ENCODE data around the gene FASTKD2.
"Not testable (repeated sequence)": the region's sequence is repeated elsewhere in the genome, so short reads cannot be mapped to it uniquely, and the experiment has no call there.

The FASTKD2 gene

GRCh38 chr2:206798000-206798399 is 32.6 kb downstream of the FASTKD2 start:
- peaks cover 8% of the 10 kb centered on the region for H3K4me1 ChIP-seq (ENCODE audit: insufficient read depth, low read length)
- no peak overlapping the region for H3K9ac ChIP-seq (ENCODE audit: low read length)
- H3K27me3 ChIP-seq (ENCODE audit: control insufficient read depth in 1 of 2, insufficient read depth in 2 of 2, low read length in 2 of 2): no peaks in the 10 kb centered on the region
- no peaks in the 10 kb centered on the region for H3K9me3 ChIP-seq (ENCODE audit: low read length)
- no peak overlapping the region for H3K4me3 ChIP-seq (ENCODE audit: low read depth in 1 of 2, low read length in 2 of 2)
- H3K27ac ChIP-seq (ENCODE audit: low read depth, low read length): no peak overlapping the region
- H3K36me3 ChIP-seq (ENCODE audit: insufficient read depth, low read length): peaks cover 5% of the 10 kb centered on the region

- H3K9ac ChIP-seq (ENCODE audit: low read length): no peak overlapping the region
- no peaks in the 10 kb centered on the region for H3K27me3 ChIP-seq (ENCODE audit: control insufficient read depth in 1 of 2, insufficient read depth in 2 of 2, low read length in 2 of 2)
- peaks cover 8% of the 10 kb centered on the region for H3K4me1 ChIP-seq (ENCODE audit: insufficient read depth, low read length)
- no peak overlapping the region for H3K27ac ChIP-seq (ENCODE audit: low read depth, low read length)
- H3K36me3 ChIP-seq (ENCODE audit: insufficient read depth, low read length): peaks cover 5% of the 10 kb centered on the region
- H3K9me3 ChIP-seq (ENCODE audit: low read length): no peaks in the 10 kb centered on the region
- H3K4me3 ChIP-seq (ENCODE audit: low read depth in 1 of 2, low read length in 2 of 2): no peak overlapping the region
Measured at GRCh38 chr2:206799083-206799482, 33.7 kb downstream of the FASTKD2 start.

GRCh38 chr2:206800506-206801417 is 35.4 kb downstream of the FASTKD2 start:
- Histone ChIP-seq H3K9ac (ENCODE audit: low read length) (no peak overlapping the region), H3K4me3 (ENCODE audit: low read depth in 1 of 2, low read length in 2 of 2) (peak overlapping the region in 1 of 2 donors; percentile 10), H3K36me3 (ENCODE audit: insufficient read depth, low read length) (peaks cover under 1% of the 10 kb centered on the region), H3K27ac (ENCODE audit: low read depth, low read length) (no peak overlapping the region), H3K27me3 (ENCODE audit: control insufficient read depth in 1 of 2, insufficient read depth in 2 of 2, low read length in 2 of 2) (no peaks in the 10 kb centered on the region), H3K4me1 (ENCODE audit: insufficient read depth, low read length) (peaks cover 8% of the 10 kb centered on the region), H3K9me3 (ENCODE audit: low read length) (no peaks in the 10 kb centered on the region)

GRCh38 chr2:206801418-206802189 is 36.2 kb downstream of the FASTKD2 start:
- H3K36me3 ChIP-seq (ENCODE audit: insufficient read depth, low read length): no peaks in the 10 kb centered on the region
- H3K9ac ChIP-seq (ENCODE audit: low read length): no peak overlapping the region
- H3K4me3 ChIP-seq (ENCODE audit: low read depth in 1 of 2, low read length in 2 of 2): no peak overlapping the region
- no peaks in the 10 kb centered on the region for H3K9me3 ChIP-seq (ENCODE audit: low read length)
- peaks cover 8% of the 10 kb centered on the region for H3K4me1 ChIP-seq (ENCODE audit: insufficient read depth, low read length)
- no peak overlapping the region for H3K27ac ChIP-seq (ENCODE audit: low read depth, low read length)
- H3K27me3 ChIP-seq (ENCODE audit: control insufficient read depth in 1 of 2, insufficient read depth in 2 of 2, low read length in 2 of 2): no peaks in the 10 kb centered on the region

GRCh38 chr2:206802654-206803514 is 37.5 kb downstream of the FASTKD2 start:
- no peak overlapping the region for H3K27ac ChIP-seq (ENCODE audit: low read depth, low read length)
- no peaks in the 10 kb centered on the region for H3K36me3 ChIP-seq (ENCODE audit: insufficient read depth, low read length)
- no peak overlapping the region for H3K4me3 ChIP-seq (ENCODE audit: low read depth in 1 of 2, low read length in 2 of 2)
- H3K9me3 ChIP-seq (ENCODE audit: low read length): no peaks in the 10 kb centered on the region
- H3K4me1 ChIP-seq (ENCODE audit: insufficient read depth, low read length): peaks cover 8% of the 10 kb centered on the region
- no peak overlapping the region for H3K9ac ChIP-seq (ENCODE audit: low read length)
- no peaks in the 10 kb centered on the region for H3K27me3 ChIP-seq (ENCODE audit: control insufficient read depth in 1 of 2, insufficient read depth in 2 of 2, low read length in 2 of 2)

- Histone ChIP-seq H3K9me3 (ENCODE audit: low read length) (no peaks in the 10 kb centered on the region), H3K4me3 (ENCODE audit: low read depth in 1 of 2, low read length in 2 of 2) (no peak overlapping the region), H3K27ac (ENCODE audit: low read depth, low read length) (no peak overlapping the region), H3K36me3 (ENCODE audit: insufficient read depth, low read length) (no peaks in the 10 kb centered on the region), H3K4me1 (ENCODE audit: insufficient read depth, low read length) (peaks cover 8% of the 10 kb centered on the region), H3K27me3 (ENCODE audit: control insufficient read depth in 1 of 2, insufficient read depth in 2 of 2, low read length in 2 of 2) (no peaks in the 10 kb centered on the region), H3K9ac (ENCODE audit: low read length) (no peak overlapping the region)
Measured at GRCh38 chr2:206804326-206804725, 38.9 kb downstream of the FASTKD2 start.

- Histone ChIP-seq H3K27ac (ENCODE audit: low read depth, low read length) (no peak overlapping the region), H3K9ac (ENCODE audit: low read length) (no peak overlapping the region), H3K9me3 (ENCODE audit: low read length) (no peaks in the 10 kb centered on the region), H3K4me3 (ENCODE audit: low read depth in 1 of 2, low read length in 2 of 2) (no peak overlapping the region), H3K36me3 (ENCODE audit: insufficient read depth, low read length) (no peaks in the 10 kb centered on the region), H3K27me3 (ENCODE audit: control insufficient read depth in 1 of 2, insufficient read depth in 2 of 2, low read length in 2 of 2) (no peaks in the 10 kb centered on the region), H3K4me1 (ENCODE audit: insufficient read depth, low read length) (peaks cover 2% of the 10 kb centered on the region)
Measured at GRCh38 chr2:206805887-206806607, 40.6 kb downstream of the FASTKD2 start.

GRCh38 chr2:206807624-206808023 is 42.2 kb downstream of the FASTKD2 start:
- not testable (repeated sequence) for H3K27ac ChIP-seq (ENCODE audit: low read depth, low read length); H3K36me3 ChIP-seq (ENCODE audit: insufficient read depth, low read length); H3K9me3 ChIP-seq (ENCODE audit: low read length); H3K4me1 ChIP-seq (ENCODE audit: insufficient read depth, low read length); H3K27me3 ChIP-seq (ENCODE audit: control insufficient read depth in 1 of 2, insufficient read depth in 2 of 2, low read length in 2 of 2); H3K4me3 ChIP-seq (ENCODE audit: low read depth in 1 of 2, low read length in 2 of 2); H3K9ac ChIP-seq (ENCODE audit: low read length)

- H3K9me3 ChIP-seq (ENCODE audit: low read length); H3K36me3 ChIP-seq (ENCODE audit: insufficient read depth, low read length); H3K27me3 ChIP-seq (ENCODE audit: control insufficient read depth in 1 of 2, insufficient read depth in 2 of 2, low read length in 2 of 2); H3K4me3 ChIP-seq (ENCODE audit: low read depth in 1 of 2, low read length in 2 of 2); H3K4me1 ChIP-seq (ENCODE audit: insufficient read depth, low read length); H3K27ac ChIP-seq (ENCODE audit: low read depth, low read length); H3K9ac ChIP-seq (ENCODE audit: low read length): not testable (repeated sequence)
Measured at GRCh38 chr2:206812471-206812870, 47.1 kb downstream of the FASTKD2 start.

- Histone ChIP-seq H3K4me3 (ENCODE audit: low read depth in 1 of 2, low read length in 2 of 2) (no peak overlapping the region), H3K4me1 (ENCODE audit: insufficient read depth, low read length) (no peaks in the 10 kb centered on the region), H3K9ac (ENCODE audit: low read length) (no peak overlapping the region), H3K36me3 (ENCODE audit: insufficient read depth, low read length) (no peaks in the 10 kb centered on the region), H3K9me3 (ENCODE audit: low read length) (no peaks in the 10 kb centered on the region), H3K27ac (ENCODE audit: low read depth, low read length) (no peak overlapping the region), H3K27me3 (ENCODE audit: control insufficient read depth in 1 of 2, insufficient read depth in 2 of 2, low read length in 2 of 2) (no peaks in the 10 kb centered on the region)
Measured at GRCh38 chr2:206814498-206814897, 49.1 kb downstream of the FASTKD2 start.
